Endodermal cell (in vitro differentiated cells): Measurements from ENCODE around the gene SLC9B2. TPM values are rescaled to one million over a fixed set of nuclear protein-coding genes. Genes with fewer than 3 reads are reported as not detected.
"Not testable (repeated sequence)": the region's sequence is repeated elsewhere in the genome, so short reads cannot be mapped to it uniquely, and the experiment has no call there.

Source experiments
- DNase-seq: peaks from one replicate; pipeline ENCODE4 v3.0.0-alpha.2; 2017
- H3K27ac ChIP-seq: 2 replicates; pipeline ENCODE4 v1.5.1; 2013; ENCODE audit warnings: mild to moderate bottlenecking, low read depth, low read length, moderate library complexity
- H3K27me3 ChIP-seq: 2 replicates; pipeline ENCODE4 v1.6.1; 2013; ENCODE audit warnings: mild to moderate bottlenecking, low read length, moderate library complexity; ENCODE audit not compliant: insufficient read depth, control insufficient read depth, poor library complexity, severe bottlenecking
- H3K36me3 ChIP-seq: 2 replicates; pipeline ENCODE4 v1.7.0; 2013; ENCODE audit warnings: mild to moderate bottlenecking, low read length, moderate library complexity; ENCODE audit not compliant: control insufficient read depth, insufficient read depth
- H3K4me1 ChIP-seq: one replicate; pipeline ENCODE4 v1.7.0; 2013; ENCODE audit warnings: low read length; ENCODE audit not compliant: control insufficient read depth, insufficient read depth
- H3K4me3 ChIP-seq: 2 replicates; pipeline ENCODE4 v1.5.1; 2013; ENCODE audit warnings: mild to moderate bottlenecking, low read length, moderate library complexity
- H3K9ac ChIP-seq: 2 replicates; pipeline ENCODE4 v1.6.1; 2013; ENCODE audit warnings: mild to moderate bottlenecking, low read length, moderate library complexity; ENCODE audit not compliant: poor library complexity, severe bottlenecking; ENCODE audit errors: extremely low read depth
- H3K9me3 ChIP-seq: 2 replicates; pipeline ENCODE4 v1.6.1; 2013; ENCODE audit warnings: mild to moderate bottlenecking, low read length, moderate library complexity; ENCODE audit not compliant: control insufficient read depth
- H3K27ac Mint-ChIP-seq: 2 replicates; pipeline ENCODE4 v1.8.0; 2020; ENCODE audit warnings: mixed read lengths
- H3K27me3 Mint-ChIP-seq: 2 replicates; pipeline ENCODE4 v1.8.0; 2021; ENCODE audit warnings: mild to moderate bottlenecking, mixed read lengths; ENCODE audit not compliant: insufficient read depth
- H3K36me3 Mint-ChIP-seq: 2 replicates; pipeline ENCODE4 v1.8.0; 2020; ENCODE audit warnings: low read depth, mixed read lengths
- H3K4me1 Mint-ChIP-seq: 2 replicates; pipeline ENCODE4 v1.8.0; 2020; ENCODE audit warnings: mixed read lengths
- H3K4me3 Mint-ChIP-seq: 2 replicates; pipeline ENCODE4 v1.8.0; 2020; ENCODE audit warnings: mild to moderate bottlenecking, moderate library complexity, mixed read lengths
- H3K9me3 Mint-ChIP-seq: 2 replicates; pipeline ENCODE4 v1.8.0; 2020; ENCODE audit warnings: mild to moderate bottlenecking, mixed read lengths
- WGBS, 2 experiments: methylation state at CpG; one replicate each; pipeline versions ENCODE4 v1.1.5 to v1.1.7; 2013; ENCODE audit warnings: missing lambda C conversion rate in 2 of 2, mixed read lengths in 1 of 2; ENCODE audit not compliant: insufficient coverage in 1 of 2, insufficient read length in 1 of 2; 5-methylcytosine and 5-hydroxymethylcytosine counted together
- total RNA-seq, 2 donors: library from RNA; stranded (reverse); fragmentation: NEBNext Ultra II Directional in 1 of 2; extraction: Animal tissue kit (Norgen Biotek cat#: 25700) in 1 of 2; gene quantifications; 2 replicates in 1 of 2; 3 replicates in 1 of 2; pipeline ENCODE4 v1.2.1, GENCODE V29; 2021
- TF ChIP-seq, protein P1 (sequence below): fragments of 200-600 bp; sonication (generic); conservative IDR thresholded peaks from 2 replicates; pipeline ENCODE4 v1.5.0; 2021; ENCODE audit warnings: antibody characterized with exemption, mild to moderate bottlenecking

The SLC9B2 gene
- total RNA-seq, 2 donors from 2014 or later = 8.2 to 11.3 TPM

DNA sequence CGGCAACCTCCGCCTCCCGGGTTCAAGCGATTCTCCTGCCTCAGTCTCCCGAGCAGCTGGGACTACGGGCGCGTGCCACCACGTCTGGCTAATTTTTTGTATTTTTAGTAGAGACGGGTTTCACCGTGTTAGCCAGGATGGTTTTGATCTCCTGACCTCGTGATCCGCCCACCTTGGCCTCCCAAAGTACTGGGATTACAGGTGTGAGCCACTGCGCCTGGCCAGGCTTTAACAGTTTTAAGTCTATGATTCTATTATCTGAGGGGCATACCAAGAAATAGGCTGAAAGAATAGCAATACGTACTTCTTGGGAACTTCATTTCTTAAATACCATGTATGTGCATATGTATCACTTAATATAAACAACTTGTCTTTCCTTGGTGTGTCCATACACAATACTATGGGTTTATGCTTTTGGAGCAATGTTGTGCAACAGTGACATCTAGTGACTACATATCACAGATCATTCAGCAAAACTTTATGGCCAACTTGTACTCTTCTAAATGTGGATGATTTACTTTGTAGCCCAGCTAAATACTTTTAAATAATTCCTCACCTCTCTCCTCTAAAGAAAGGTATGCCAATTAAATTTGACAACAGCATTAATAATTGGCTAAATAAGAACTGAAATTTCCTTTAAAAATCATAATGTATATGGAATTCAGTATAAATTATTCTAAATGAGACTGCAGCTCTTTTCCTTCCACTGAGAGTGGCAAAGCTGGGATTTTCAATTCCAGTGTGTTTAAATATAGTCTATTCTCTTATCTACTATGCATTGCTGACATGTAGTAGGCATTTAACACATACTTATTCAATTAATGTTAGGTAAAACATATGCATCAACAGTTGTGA lies 67.5 kb downstream of the SLC9B2 start:
- TF ChIP-seq, protein P1, sequence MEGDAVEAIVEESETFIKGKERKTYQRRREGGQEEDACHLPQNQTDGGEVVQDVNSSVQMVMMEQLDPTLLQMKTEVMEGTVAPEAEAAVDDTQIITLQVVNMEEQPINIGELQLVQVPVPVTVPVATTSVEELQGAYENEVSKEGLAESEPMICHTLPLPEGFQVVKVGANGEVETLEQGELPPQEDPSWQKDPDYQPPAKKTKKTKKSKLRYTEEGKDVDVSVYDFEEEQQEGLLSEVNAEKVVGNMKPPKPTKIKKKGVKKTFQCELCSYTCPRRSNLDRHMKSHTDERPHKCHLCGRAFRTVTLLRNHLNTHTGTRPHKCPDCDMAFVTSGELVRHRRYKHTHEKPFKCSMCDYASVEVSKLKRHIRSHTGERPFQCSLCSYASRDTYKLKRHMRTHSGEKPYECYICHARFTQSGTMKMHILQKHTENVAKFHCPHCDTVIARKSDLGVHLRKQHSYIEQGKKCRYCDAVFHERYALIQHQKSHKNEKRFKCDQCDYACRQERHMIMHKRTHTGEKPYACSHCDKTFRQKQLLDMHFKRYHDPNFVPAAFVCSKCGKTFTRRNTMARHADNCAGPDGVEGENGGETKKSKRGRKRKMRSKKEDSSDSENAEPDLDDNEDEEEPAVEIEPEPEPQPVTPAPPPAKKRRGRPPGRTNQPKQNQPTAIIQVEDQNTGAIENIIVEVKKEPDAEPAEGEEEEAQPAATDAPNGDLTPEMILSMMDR = peak; percentile 87
- H3K9me3 Mint-ChIP-seq = no peaks in the 10 kb centered on the region
- Histone ChIP-seq H3K9ac (no peak overlapping the region), H3K27ac (no peak overlapping the region), H3K4me1 (no peaks in the 10 kb centered on the region), H3K27me3 (peaks cover 13% of the 10 kb centered on the region), H3K36me3 (no peaks in the 10 kb centered on the region), H3K9me3 (no peaks in the 10 kb centered on the region), H3K4me3 (no peak overlapping the region)
- H3K27ac Mint-ChIP-seq = no peak overlapping the region
- H3K27me3 Mint-ChIP-seq = peaks cover 4% of the 10 kb centered on the region
- 75 to 80% methylated on average over 6 to 15 of the region's 15 CpGs for WGBS, 2 experiments
- no peak for DNase-seq
- H3K4me3 Mint-ChIP-seq = no peak overlapping the region
- H3K4me1 Mint-ChIP-seq = no peaks in the 10 kb centered on the region
- H3K36me3 Mint-ChIP-seq = no peaks in the 10 kb centered on the region

DNA sequence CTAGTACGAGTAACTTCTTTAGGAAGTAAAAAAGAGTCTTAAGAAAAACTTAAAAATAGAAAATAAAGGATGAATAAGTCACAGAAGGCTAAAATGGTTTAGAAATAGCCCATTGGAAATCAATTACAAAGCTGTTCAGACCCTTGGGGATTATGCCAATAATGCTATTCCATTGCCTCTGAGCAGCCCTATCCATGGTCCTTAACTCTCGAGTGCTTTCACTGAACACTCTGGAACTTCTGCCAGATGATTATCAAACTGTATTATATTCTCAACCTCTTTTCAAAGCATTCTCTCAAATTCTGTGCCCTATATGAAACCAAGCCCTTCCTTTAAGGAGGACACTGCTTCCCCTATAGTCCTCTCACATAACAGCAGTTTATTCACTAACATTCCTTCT lies 74.0 kb downstream of the SLC9B2 start:
- TF ChIP-seq, protein P1 = no peak
- H3K27ac ChIP-seq = no peak overlapping the region
- DNase-seq = no peak
- Mint-ChIP-seq H3K36me3 (no peaks in the 10 kb centered on the region), H3K4me1 (no peaks in the 10 kb centered on the region), H3K4me3 (no peak overlapping the region), H3K9me3 (peaks cover 2% of the 10 kb centered on the region), H3K27ac (no peak overlapping the region), H3K27me3 (peaks cover 4% of the 10 kb centered on the region)
- peaks cover 11% of the 10 kb centered on the region for H3K27me3 ChIP-seq
- no peak overlapping the region for H3K9ac ChIP-seq
- no peak overlapping the region for H3K4me3 ChIP-seq
- no peaks in the 10 kb centered on the region for H3K36me3 ChIP-seq
- no peaks in the 10 kb centered on the region for H3K4me1 ChIP-seq
- H3K9me3 ChIP-seq = no peaks in the 10 kb centered on the region
- 83% methylated on average over 2 of the region's 2 CpGs; no CpG with 5 or more reads in 1 of the 2 experiments for WGBS, 2 experiments

DNA sequence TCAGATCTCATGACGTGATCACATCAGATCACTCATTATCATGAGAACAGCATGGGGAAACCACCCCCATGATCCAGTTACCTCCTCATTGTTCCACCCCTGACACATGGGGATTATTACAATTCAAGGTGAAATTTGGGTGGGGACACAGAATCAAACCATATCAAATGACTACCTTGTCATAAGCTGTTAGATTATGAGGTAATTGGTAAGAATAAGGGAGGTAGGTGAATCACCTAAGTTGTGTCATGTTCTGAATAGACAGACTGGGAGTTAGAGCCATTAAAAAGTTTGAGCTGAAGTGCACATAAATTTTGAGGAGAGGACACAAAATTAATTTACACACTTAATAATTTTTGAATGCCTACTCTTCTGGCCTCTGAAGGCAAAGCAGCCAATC lies 81.8 kb downstream of the SLC9B2 start:
- TF ChIP-seq, protein P1 = no peak
- H3K36me3 Mint-ChIP-seq = no peaks in the 10 kb centered on the region
- H3K4me1 Mint-ChIP-seq = no peaks in the 10 kb centered on the region
- no peak overlapping the region for H3K4me3 Mint-ChIP-seq
- no peak overlapping the region for H3K27ac Mint-ChIP-seq
- H3K4me1 ChIP-seq = no peaks in the 10 kb centered on the region
- 94% methylated on average over 1 of the region's 1 CpG; no CpG with 5 or more reads in 1 of the 2 experiments for WGBS, 2 experiments
- H3K36me3 ChIP-seq = no peaks in the 10 kb centered on the region
- H3K27me3 Mint-ChIP-seq = no peaks in the 10 kb centered on the region
- no peaks in the 10 kb centered on the region for H3K27me3 ChIP-seq
- H3K27ac ChIP-seq = no peak overlapping the region
- H3K4me3 ChIP-seq = no peak overlapping the region
- H3K9ac ChIP-seq = no peak overlapping the region
- peaks cover 19% of the 10 kb centered on the region for H3K9me3 Mint-ChIP-seq
- H3K9me3 ChIP-seq = no peaks in the 10 kb centered on the region
- no peak for DNase-seq

DNA sequence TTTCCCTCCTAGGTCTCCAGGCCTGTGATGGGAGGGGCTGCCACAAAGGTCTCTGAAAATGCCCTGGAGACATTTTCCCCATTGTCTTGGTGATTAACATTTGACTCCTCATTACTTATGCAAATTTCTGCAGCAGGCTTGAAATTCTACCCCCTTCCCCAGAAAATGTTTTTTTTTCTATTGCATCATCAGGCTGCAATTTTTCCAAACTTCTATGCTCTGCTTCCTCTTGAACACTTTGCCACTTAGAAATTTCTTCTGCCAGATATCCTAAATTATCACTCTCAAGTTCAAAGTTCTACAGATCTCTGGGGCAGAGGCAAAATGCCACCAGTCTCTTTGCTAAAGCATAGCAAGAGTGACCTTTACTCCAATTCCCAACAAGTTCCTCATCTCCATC lies 82.6 kb downstream of the SLC9B2 start:
- H3K4me3 ChIP-seq, H3K27me3 ChIP-seq, H3K4me3 Mint-ChIP-seq, DNase-seq, H3K27ac Mint-ChIP-seq, H3K9me3 ChIP-seq, H3K9ac ChIP-seq, H3K36me3 ChIP-seq, H3K27me3 Mint-ChIP-seq, H3K4me1 Mint-ChIP-seq, H3K36me3 Mint-ChIP-seq, H3K4me1 ChIP-seq, H3K27ac ChIP-seq: not testable (repeated sequence)
- peaks cover 19% of the 10 kb centered on the region for H3K9me3 Mint-ChIP-seq
